ENCODE results near the gene TNFRSF12A. TPM values are rescaled to one million over a fixed set of nuclear protein-coding genes. Genes with fewer than 3 reads are reported as not detected.
A peak's percentile ranks its signal among the peaks of the same experiment; 100 is the strongest.

TNFRSF12A gene
- total and polyA plus RNA-seq, 2 of the 13 experiments (the other 11 are each of a cell fraction or from before 2014, with no cell fraction given) = 61.9 to 66.0 TPM

DNA sequence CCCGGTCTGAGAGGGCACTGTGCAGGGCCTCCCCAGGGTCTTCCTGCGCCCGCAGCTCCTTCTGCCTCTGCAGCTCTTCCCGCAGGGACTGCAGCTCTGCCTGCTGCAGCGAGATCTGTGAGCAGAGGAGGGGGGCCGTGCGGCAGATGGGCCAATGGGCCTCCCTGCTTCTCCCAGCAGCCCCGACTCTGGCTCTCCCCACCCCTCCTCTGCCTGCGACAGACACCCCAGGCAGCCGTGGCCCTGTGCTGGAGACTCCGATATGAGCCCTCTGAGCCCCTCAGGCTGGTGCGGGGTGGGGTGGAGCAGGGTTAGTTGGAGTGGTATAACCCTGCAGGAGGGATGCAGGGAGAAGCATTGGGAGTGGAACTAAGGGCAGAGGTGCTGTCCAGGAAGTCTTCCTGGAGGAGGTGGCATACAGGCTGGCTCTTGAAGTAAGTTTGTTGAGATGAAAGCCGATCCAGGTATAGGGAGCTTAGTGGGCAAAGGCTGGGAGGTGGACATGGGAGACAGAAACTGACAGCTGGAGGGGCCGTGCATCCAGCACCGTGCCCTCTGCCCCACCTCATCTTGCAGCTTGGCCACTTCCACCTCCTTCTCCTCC is 8.7 kb downstream of the TNFRSF12A start (continued):
- TF ChIP-seq, protein P1, sequence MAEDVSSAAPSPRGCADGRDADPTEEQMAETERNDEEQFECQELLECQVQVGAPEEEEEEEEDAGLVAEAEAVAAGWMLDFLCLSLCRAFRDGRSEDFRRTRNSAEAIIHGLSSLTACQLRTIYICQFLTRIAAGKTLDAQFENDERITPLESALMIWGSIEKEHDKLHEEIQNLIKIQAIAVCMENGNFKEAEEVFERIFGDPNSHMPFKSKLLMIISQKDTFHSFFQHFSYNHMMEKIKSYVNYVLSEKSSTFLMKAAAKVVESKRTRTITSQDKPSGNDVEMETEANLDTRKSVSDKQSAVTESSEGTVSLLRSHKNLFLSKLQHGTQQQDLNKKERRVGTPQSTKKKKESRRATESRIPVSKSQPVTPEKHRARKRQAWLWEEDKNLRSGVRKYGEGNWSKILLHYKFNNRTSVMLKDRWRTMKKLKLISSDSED (CRISPR knock-in tag; IDR thresholded peaks at IDR 0.05) = no peak
- TF ChIP-seq, protein P2, sequence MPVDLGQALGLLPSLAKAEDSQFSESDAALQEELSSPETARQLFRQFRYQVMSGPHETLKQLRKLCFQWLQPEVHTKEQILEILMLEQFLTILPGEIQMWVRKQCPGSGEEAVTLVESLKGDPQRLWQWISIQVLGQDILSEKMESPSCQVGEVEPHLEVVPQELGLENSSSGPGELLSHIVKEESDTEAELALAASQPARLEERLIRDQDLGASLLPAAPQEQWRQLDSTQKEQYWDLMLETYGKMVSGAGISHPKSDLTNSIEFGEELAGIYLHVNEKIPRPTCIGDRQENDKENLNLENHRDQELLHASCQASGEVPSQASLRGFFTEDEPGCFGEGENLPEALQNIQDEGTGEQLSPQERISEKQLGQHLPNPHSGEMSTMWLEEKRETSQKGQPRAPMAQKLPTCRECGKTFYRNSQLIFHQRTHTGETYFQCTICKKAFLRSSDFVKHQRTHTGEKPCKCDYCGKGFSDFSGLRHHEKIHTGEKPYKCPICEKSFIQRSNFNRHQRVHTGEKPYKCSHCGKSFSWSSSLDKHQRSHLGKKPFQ (CRISPR knock-in tag; IDR thresholded peaks at IDR 0.05; ENCODE audit: insufficient replicate concordance) = no peak
- TF ChIP-seq ZFP36 (IDR thresholded peaks at IDR 0.05; ENCODE audit: borderline replicate concordance, low read depth, low read length, partially characterized antibody) (peak; percentile 70), POLR2AphosphoS2 (IDR thresholded peaks at IDR 0.05; ENCODE audit: low read depth, low read length) (peak; percentile 36), ZNF737 (CRISPR knock-in tag; IDR thresholded peaks at IDR 0.05; ENCODE audit: borderline replicate concordance) (no peak), ZMAT3 (CRISPR knock-in tag; conservative IDR thresholded peaks at IDR 0.05) (no peak), EED (CRISPR knock-in tag; IDR thresholded peaks at IDR 0.05) (no peak)

DNA sequence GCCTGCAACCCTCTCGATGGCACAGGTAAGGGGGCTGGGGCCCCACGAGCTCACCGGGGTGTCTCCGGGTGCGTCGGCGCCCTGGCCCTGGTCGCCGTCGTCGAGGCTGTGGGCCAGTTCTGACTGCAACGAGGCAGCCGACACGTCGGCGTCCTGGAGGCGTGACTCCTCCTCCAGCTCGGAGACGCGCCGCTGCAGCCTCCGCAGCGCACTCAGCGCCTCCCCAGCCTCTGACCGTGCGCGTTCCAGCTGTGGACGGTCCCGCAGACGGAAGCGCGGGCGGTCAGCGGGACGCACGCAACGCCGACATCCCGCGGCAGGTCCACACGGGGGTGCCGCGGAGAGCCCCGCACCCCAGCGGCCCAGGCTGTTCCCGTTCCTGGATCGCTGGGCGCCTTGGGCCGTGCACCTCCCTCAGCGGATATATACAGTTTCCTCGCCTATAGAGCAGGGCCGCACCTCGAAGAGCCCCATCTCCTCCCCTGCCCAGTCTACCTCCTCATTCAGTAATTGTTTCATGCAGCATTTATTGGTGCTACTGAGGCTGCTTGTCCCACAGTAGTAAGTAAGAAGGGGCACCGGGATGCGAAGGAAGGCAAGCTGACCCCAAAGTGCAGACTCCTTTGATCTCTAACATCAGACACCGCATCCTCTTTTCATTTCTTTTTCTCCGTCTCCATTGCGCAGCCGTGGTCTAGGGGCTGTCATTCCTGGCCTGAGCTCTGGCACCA is 9.5 kb downstream of the TNFRSF12A start:
- 21% methylated on average over 15 of the region's 59 CpGs for WGBS (ENCODE audit: low lambda C conversion rate)
- no peaks in the 10 kb centered on the region for H3K79me2 ChIP-seq (ENCODE audit: insufficient read depth, low read length)
- no TSS peak for BruUV-seq (replicated peaks)
- no peak for FAIRE-seq
- no peak overlapping the region for H2AFZ ChIP-seq (ENCODE audit: low read length)
- intact Hi-C loops (cut with micrococcal nuclease; ENCODE audit: unreplicated experiment) = no loop called here
- peak overlapping the region; percentile 75 for H3K4me2 ChIP-seq (ENCODE audit: low read depth, low read length)
- H4K20me1 ChIP-seq (ENCODE audit: insufficient read depth, low read length) = peaks cover 5% of the 10 kb centered on the region; the same call in 1 of the 2 replicates
- H3K36me3 ChIP-seq (replicated peaks in 1 of 2; ENCODE audit: control insufficient read depth in 1 of 2, insufficient read depth in 2 of 2, low read length in 2 of 2) = peaks cover 16 to 17% of the 10 kb centered on the region in 2 experiments; a peak in 4 of 5 replicates
- no peaks in the 10 kb centered on the region for H3K9me3 ChIP-seq (ENCODE audit: low read length)
- CTCF ChIA-PET (ENCODE audit: low intra/inter-chr PET ratio, low total read pairs) = interaction anchor here (1.4 kb wide), 1 partner anchor 28 kb away, joined by 5 read pairs; no protein-coding TSS in a partner anchor
- H3K4me3 ChIP-seq (replicated peaks in 1 of 3; ENCODE audit: insufficient read depth in 1 of 3, low read depth in 2 of 3, low read length in 3 of 3) = peak overlapping the region; percentile 15 to 61 (median 24); a peak in 5 of 6 replicates
- in situ Hi-C loops (cut with HindIII; ENCODE audit: extremely low pct_ligation_motif_present, low pct_unique_long_range_greater_than_20kb) = no loop called here
- POLR2A ChIA-PET = interaction anchor here (0.8 to 18.8 kb wide), 5 partner anchors 13 to 58 kb away, joined by 3 to 750 read pairs (median 6); partner anchors contain the start of gene CLDN9
- H3K27me3 ChIP-seq (ENCODE audit: control insufficient read depth in 1 of 2, insufficient read depth in 2 of 2, low read length in 2 of 2) = peaks cover 9 to 57% of the 10 kb centered on the region in 2 experiments
- H3K4me1 ChIP-seq (ENCODE audit: insufficient read depth, low read length) = peaks cover 32% of the 10 kb centered on the region
- DNase-seq (ENCODE audit: low spot score) = no peak
- ATAC-seq = peak; percentile 12
- H3K9ac ChIP-seq (ENCODE audit: insufficient read depth, low read depth, low read length) = 0 out of 2 replicates have a peak overlapping the region, but pooled peaks have one; percentile 26
- H3K27ac ChIP-seq (ENCODE audit: extremely low read length, insufficient read depth, low read length) = no peak overlapping the region
- TF ChIP-seq ZFX (CRISPR knock-in tag; IDR thresholded peaks at IDR 0.05; ENCODE audit: low read depth) = no peak; the same call in 1 of the 2 replicates
- TF ChIP-seq HDAC6 (IDR thresholded peaks at IDR 0.05; ENCODE audit: low read depth, low read length) = no peak
- TF ChIP-seq NFYC (CRISPR knock-in tag; IDR thresholded peaks at IDR 0.05) = no peak
- TF ChIP-seq ZNF235 (CRISPR knock-in tag; IDR thresholded peaks at IDR 0.05; ENCODE audit: borderline replicate concordance) = no peak
- TF ChIP-seq, protein P3, sequence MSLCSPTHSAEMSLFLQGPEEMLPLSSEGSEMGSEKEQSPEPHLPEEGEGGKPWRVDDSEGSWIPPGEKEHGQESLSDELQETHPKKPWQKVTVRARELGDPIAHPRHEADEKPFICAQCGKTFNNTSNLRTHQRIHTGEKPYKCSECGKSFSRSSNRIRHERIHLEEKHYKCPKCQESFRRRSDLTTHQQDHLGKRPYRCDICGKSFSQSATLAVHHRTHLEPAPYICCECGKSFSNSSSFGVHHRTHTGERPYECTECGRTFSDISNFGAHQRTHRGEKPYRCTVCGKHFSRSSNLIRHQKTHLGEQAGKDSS (CRISPR knock-in tag; IDR thresholded peaks at IDR 0.05; ENCODE audit: borderline replicate concordance, low read depth) = no peak
- no peak for TF ChIP-seq ESRRA (CRISPR knock-in tag; IDR thresholded peaks at IDR 0.05; ENCODE audit: low read depth)
- TF ChIP-seq XRCC5 (optimal IDR thresholded peaks at IDR 0.05; ENCODE audit: low read length) = no peak
- no peak for TF ChIP-seq GTF2F1 (IDR thresholded peaks at IDR 0.05; ENCODE audit: low read length)

All from HepG2 (cell line).